HEK293 (cell line): ENCODE results near the gene DEFB110.

Experiments used
- BCL11B ChIP-seq: fragments of 450-650 bp; formaldehyde crosslinking; IDR thresholded peaks from 2 replicates; pipeline ENCODE4 v1.5.1; 2016; ENCODE audit warnings: low read depth, missing biosample characterization, missing genetic modification characterization
- IKZF3 ChIP-seq: fragments of 450-650 bp; IDR thresholded peaks from 2 replicates; pipeline ENCODE4 v1.5.0; 2018; ENCODE audit warnings: missing biosample characterization, mild to moderate bottlenecking, missing genetic modification characterization, moderate library complexity
- KLF16 ChIP-seq: fragments of 450-650 bp; formaldehyde crosslinking; IDR thresholded peaks from 2 replicates; pipeline ENCODE4 v1.5.1; 2017; ENCODE audit warnings: missing biosample characterization, missing genetic modification characterization
- SP2 ChIP-seq: fragments of 450-650 bp; formaldehyde crosslinking; IDR thresholded peaks from 2 replicates; pipeline ENCODE4 v1.5.1; 2016; ENCODE audit warnings: missing biosample characterization, missing genetic modification characterization
- SP3 ChIP-seq: fragments of 450-650 bp; formaldehyde crosslinking; IDR thresholded peaks from 2 replicates; pipeline ENCODE4 v1.5.1; 2016; ENCODE audit warnings: missing biosample characterization, missing genetic modification characterization
- ZNF132 ChIP-seq: fragments of 450-650 bp; formaldehyde crosslinking; IDR thresholded peaks from 2 replicates; pipeline ENCODE4 v1.5.1; 2017; ENCODE audit warnings: missing biosample characterization, missing genetic modification characterization, borderline replicate concordance
- ZNF341 ChIP-seq: fragments of 450-650 bp; formaldehyde crosslinking; IDR thresholded peaks from 2 replicates; pipeline ENCODE4; 2016; ENCODE audit warnings: low read depth, missing biosample characterization, missing genetic modification characterization
- ZNF549 ChIP-seq: fragments of 450-650 bp; IDR thresholded peaks from 2 replicates; pipeline ENCODE4 v1.5.1; 2018; ENCODE audit warnings: missing biosample characterization, missing genetic modification characterization, mild to moderate bottlenecking, inconsistent platforms, moderate library complexity
- ZNF777 ChIP-seq: fragments of 450-650 bp; formaldehyde crosslinking; IDR thresholded peaks from 2 replicates; pipeline ENCODE4 v1.5.1; 2017; ENCODE audit warnings: missing biosample characterization, missing genetic modification characterization, borderline replicate concordance
- TF ChIP-seq, protein P1 (sequence below): fragments of 450-650 bp; formaldehyde crosslinking; IDR thresholded peaks from 2 replicates; pipeline ENCODE4 v1.5.1; 2016; ENCODE audit warnings: missing biosample characterization, missing genetic modification characterization
- TF ChIP-seq, protein P2 (sequence below): fragments of 450-650 bp; formaldehyde crosslinking; IDR thresholded peaks from 2 replicates; pipeline ENCODE4 v1.5.1; 2016; ENCODE audit warnings: missing biosample characterization, missing genetic modification characterization, borderline replicate concordance
- TF ChIP-seq, protein P3 (sequence below): fragments of 450-650 bp; formaldehyde crosslinking; IDR thresholded peaks from 2 replicates; pipeline ENCODE4 v1.5.1; 2016; ENCODE audit warnings: missing biosample characterization, missing genetic modification characterization
- TF ChIP-seq, protein P4 (sequence below): fragments of 450-650 bp; IDR thresholded peaks from 2 replicates; pipeline ENCODE4 v1.5.1; 2018; ENCODE audit warnings: missing biosample characterization, missing genetic modification characterization

DNA sequence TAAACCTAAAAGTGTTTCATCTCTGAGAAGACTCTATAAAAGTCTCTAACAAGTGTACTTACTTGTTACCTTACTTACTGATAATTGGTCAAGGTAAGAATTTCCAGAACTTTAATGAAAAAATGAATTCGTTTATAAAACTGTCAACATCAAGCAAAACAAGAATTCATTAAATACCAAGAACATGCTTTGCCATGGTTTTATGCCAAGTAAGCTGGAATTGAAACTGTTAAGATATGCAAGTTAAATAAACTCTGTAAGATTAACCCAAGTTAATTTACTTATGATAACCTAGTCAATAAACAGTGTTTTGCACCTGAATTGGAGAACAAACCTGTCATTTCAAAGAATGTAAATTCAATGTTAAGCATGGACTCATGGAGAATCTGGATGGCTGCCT lies 35.2 kb downstream of the DEFB110 start:
- TF ChIP-seq BCL11B (no peak), ZNF341 (no peak), IKZF3 (tag by site-specific recombination) (no peak), SP2 (tag by site-specific recombination) (no peak), ZNF777 (no peak), KLF16 (tag by site-specific recombination) (no peak), SP3 (tag by site-specific recombination) (no peak), ZNF549 (tag by site-specific recombination) (no peak), ZNF132 (tag by site-specific recombination) (no peak)
- TF ChIP-seq, protein P1, sequence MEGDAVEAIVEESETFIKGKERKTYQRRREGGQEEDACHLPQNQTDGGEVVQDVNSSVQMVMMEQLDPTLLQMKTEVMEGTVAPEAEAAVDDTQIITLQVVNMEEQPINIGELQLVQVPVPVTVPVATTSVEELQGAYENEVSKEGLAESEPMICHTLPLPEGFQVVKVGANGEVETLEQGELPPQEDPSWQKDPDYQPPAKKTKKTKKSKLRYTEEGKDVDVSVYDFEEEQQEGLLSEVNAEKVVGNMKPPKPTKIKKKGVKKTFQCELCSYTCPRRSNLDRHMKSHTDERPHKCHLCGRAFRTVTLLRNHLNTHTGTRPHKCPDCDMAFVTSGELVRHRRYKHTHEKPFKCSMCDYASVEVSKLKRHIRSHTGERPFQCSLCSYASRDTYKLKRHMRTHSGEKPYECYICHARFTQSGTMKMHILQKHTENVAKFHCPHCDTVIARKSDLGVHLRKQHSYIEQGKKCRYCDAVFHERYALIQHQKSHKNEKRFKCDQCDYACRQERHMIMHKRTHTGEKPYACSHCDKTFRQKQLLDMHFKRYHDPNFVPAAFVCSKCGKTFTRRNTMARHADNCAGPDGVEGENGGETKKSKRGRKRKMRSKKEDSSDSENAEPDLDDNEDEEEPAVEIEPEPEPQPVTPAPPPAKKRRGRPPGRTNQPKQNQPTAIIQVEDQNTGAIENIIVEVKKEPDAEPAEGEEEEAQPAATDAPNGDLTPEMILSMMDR (tag by site-specific recombination), result no peak
- TF ChIP-seq, protein P2, sequence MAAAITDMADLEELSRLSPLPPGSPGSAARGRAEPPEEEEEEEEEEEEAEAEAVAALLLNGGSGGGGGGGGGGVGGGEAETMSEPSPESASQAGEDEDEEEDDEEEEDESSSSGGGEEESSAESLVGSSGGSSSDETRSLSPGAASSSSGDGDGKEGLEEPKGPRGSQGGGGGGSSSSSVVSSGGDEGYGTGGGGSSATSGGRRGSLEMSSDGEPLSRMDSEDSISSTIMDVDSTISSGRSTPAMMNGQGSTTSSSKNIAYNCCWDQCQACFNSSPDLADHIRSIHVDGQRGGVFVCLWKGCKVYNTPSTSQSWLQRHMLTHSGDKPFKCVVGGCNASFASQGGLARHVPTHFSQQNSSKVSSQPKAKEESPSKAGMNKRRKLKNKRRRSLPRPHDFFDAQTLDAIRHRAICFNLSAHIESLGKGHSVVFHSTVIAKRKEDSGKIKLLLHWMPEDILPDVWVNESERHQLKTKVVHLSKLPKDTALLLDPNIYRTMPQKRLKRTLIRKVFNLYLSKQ (tag by site-specific recombination), result no peak
- TF ChIP-seq, protein P3, sequence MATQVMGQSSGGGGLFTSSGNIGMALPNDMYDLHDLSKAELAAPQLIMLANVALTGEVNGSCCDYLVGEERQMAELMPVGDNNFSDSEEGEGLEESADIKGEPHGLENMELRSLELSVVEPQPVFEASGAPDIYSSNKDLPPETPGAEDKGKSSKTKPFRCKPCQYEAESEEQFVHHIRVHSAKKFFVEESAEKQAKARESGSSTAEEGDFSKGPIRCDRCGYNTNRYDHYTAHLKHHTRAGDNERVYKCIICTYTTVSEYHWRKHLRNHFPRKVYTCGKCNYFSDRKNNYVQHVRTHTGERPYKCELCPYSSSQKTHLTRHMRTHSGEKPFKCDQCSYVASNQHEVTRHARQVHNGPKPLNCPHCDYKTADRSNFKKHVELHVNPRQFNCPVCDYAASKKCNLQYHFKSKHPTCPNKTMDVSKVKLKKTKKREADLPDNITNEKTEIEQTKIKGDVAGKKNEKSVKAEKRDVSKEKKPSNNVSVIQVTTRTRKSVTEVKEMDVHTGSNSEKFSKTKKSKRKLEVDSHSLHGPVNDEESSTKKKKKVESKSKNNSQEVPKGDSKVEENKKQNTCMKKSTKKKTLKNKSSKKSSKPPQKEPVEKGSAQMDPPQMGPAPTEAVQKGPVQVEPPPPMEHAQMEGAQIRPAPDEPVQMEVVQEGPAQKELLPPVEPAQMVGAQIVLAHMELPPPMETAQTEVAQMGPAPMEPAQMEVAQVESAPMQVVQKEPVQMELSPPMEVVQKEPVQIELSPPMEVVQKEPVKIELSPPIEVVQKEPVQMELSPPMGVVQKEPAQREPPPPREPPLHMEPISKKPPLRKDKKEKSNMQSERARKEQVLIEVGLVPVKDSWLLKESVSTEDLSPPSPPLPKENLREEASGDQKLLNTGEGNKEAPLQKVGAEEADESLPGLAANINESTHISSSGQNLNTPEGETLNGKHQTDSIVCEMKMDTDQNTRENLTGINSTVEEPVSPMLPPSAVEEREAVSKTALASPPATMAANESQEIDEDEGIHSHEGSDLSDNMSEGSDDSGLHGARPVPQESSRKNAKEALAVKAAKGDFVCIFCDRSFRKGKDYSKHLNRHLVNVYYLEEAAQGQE (tag by site-specific recombination), result no peak
- TF ChIP-seq, protein P4, sequence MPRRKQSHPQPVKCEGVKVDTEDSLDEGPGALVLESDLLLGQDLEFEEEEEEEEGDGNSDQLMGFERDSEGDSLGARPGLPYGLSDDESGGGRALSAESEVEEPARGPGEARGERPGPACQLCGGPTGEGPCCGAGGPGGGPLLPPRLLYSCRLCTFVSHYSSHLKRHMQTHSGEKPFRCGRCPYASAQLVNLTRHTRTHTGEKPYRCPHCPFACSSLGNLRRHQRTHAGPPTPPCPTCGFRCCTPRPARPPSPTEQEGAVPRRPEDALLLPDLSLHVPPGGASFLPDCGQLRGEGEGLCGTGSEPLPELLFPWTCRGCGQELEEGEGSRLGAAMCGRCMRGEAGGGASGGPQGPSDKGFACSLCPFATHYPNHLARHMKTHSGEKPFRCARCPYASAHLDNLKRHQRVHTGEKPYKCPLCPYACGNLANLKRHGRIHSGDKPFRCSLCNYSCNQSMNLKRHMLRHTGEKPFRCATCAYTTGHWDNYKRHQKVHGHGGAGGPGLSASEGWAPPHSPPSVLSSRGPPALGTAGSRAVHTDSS, result no peak
